ENCODE results near the gene SUGCT. TPM values are rescaled to one million over a fixed set of nuclear protein-coding genes. Genes with fewer than 3 reads are reported as not detected.

Gene SUGCT
- total and polyA plus RNA-seq, 10 donors, result 1.4 to 13.6 (median 2.5) TPM

GRCh38 chr7:40604601-40605438, 470.0 kb downstream of the SUGCT start:
- Histone ChIP-seq H3K27me3 (replicated peaks in 1 of 7) (no peaks in the 10 kb centered on the region), H3K9me3 (peaks cover 0 to 6% (median 0%) of the 10 kb centered on the region in 8 donors), H3K27ac (no peak overlapping the region), H3K4me3 (no peak overlapping the region), H3K36me3 (no peaks in the 10 kb centered on the region), H3K4me1 (peaks cover 0 to 3% (median 0%) of the 10 kb centered on the region in 6 donors)
- intact Hi-C loops (cut with DNase I; ENCODE audit: low total_unique reads), result no loop called here
- TF ChIP-seq POLR2AphosphoS5 (IDR thresholded peaks at IDR 0.05), result no peak
- TF ChIP-seq CTCF (IDR thresholded peaks at IDR 0.05 in 8 of 11, conservative IDR thresholded peaks at IDR 0.05 in 3 of 11), result peak in 8 of 11 experiments; percentile 25 to 66 (median 50)
- DNase-seq, result peak; percentile 85
- WGBS, 5 donors, result 27 to 39% (median 35%) methylated on average over 14 to 17 of the region's 17 CpGs

- Histone ChIP-seq H3K4me1 (peaks cover 0 to 3% (median 0%) of the 10 kb centered on the region in 6 donors), H3K27me3 (replicated peaks in 1 of 7) (no peaks in the 10 kb centered on the region), H3K27ac (no peak overlapping the region), H3K9me3 (no peaks in the 10 kb centered on the region), H3K36me3 (no peaks in the 10 kb centered on the region), H3K4me3 (no peak overlapping the region)
- WGBS, 5 donors, result 82 to 90% (median 86%) methylated on average over 5 of the region's 5 CpGs
- no peak for DNase-seq
- no peak for TF ChIP-seq POLR2AphosphoS5 (IDR thresholded peaks at IDR 0.05)
- TF ChIP-seq POLR2A (IDR thresholded peaks at IDR 0.05), result no peak
- intact Hi-C loops (cut with DNase I; ENCODE audit: low total_unique reads), result no loop called here
These were observed 473.7 kb downstream of the SUGCT start for GRCh38 chr7:40608321-40609075.

- intact Hi-C loops (cut with DNase I; ENCODE audit: low total_unique reads), result no loop called here
- no peaks in the 10 kb centered on the region for H3K27me3 ChIP-seq (replicated peaks in 1 of 7)
- H3K4me3 ChIP-seq, result no peak overlapping the region
- DNase-seq, result no peak
- no peak overlapping the region for H3K27ac ChIP-seq
- no peaks in the 10 kb centered on the region for H3K4me1 ChIP-seq
- WGBS, 5 donors, result 89 to 94% (median 92%) methylated on average over 4 of the region's 4 CpGs
- no peaks in the 10 kb centered on the region for H3K9me3 ChIP-seq
- H3K36me3 ChIP-seq, result no peaks in the 10 kb centered on the region
- TF ChIP-seq CTCF (IDR thresholded peaks at IDR 0.05 in 8 of 11, conservative IDR thresholded peaks at IDR 0.05 in 3 of 11) (no peak), POLR2A (IDR thresholded peaks at IDR 0.05) (no peak), POLR2AphosphoS5 (IDR thresholded peaks at IDR 0.05) (no peak)
These were observed 475.7 kb downstream of the SUGCT start for GRCh38 chr7:40610461-40610860.

GRCh38 chr7:40611095-40611871, 476.5 kb downstream of the SUGCT start:
- intact Hi-C loops (cut with DNase I; ENCODE audit: low total_unique reads), result no loop called here
- H3K4me1 ChIP-seq, result no peaks in the 10 kb centered on the region

More at GRCh38 chr7:40611095-40611871, 476.5 kb downstream of the SUGCT start:
- Histone ChIP-seq H3K9me3 (no peaks in the 10 kb centered on the region), H3K4me3 (no peak overlapping the region), H3K27me3 (replicated peaks in 1 of 7) (no peaks in the 10 kb centered on the region), H3K36me3 (no peaks in the 10 kb centered on the region), H3K27ac (no peak overlapping the region)
- TF ChIP-seq CTCF (IDR thresholded peaks at IDR 0.05 in 8 of 11, conservative IDR thresholded peaks at IDR 0.05 in 3 of 11) (no peak), POLR2AphosphoS5 (IDR thresholded peaks at IDR 0.05) (no peak), POLR2A (IDR thresholded peaks at IDR 0.05) (no peak)
- no peak for DNase-seq
- WGBS, 5 donors, result 66 to 88% (median 77%) methylated on average over 2 of the region's 2 CpGs
